NCI-H1092 (cell line): ENCODE measurements around the gene IL21R.

Experiments used
- DNase-seq: peaks from one replicate; lab custom pipeline; 2025; lab: John Stamatoyannopoulos, UW

Gene IL21R

DNA sequence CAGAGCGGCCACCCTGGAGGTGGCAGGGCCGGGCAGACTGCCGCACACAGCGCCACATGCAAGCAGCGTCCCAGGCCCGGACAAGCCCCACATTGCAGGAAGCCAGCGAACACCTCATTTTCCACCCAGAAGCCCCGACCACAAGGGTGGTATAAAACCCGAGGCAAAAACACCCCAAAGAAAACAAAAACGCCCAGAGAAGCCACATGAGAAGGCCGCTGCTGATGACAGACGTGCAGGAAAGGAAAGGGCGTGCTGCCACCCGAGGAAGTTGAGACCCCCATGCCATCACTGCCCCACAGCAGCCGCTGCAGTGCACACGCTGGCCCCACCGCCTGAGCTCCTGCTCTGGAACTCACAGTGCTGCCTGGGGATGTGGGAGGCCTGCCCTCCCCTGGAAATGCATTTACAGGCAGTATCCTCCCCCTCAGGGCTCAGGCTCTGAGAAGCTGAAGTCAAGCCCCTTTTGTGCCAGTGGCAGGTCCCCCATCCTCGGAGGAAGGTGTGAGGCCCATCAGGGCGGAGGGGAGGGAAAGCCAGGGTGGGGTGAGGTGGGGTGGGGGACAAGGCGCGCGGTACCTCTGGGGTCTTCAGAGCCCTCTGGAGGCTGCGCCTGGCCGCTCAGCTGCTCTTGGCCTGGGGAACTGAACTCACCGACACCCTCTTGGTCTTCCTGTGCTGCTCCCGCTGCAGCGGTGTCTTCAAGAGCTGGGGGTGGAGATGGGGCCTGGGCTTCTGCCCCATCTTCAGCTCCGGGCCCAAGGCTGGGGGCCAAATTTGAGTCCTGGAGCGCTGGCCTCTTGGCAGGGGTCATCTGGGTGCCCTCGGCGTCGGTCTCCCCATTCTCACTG lies 62.0 kb downstream of the IL21R start:
- no peak for DNase-seq

GRCh38 chr16:27464626-27465482 lies 62.9 kb downstream of the IL21R start:
- no peak for DNase-seq

DNA sequence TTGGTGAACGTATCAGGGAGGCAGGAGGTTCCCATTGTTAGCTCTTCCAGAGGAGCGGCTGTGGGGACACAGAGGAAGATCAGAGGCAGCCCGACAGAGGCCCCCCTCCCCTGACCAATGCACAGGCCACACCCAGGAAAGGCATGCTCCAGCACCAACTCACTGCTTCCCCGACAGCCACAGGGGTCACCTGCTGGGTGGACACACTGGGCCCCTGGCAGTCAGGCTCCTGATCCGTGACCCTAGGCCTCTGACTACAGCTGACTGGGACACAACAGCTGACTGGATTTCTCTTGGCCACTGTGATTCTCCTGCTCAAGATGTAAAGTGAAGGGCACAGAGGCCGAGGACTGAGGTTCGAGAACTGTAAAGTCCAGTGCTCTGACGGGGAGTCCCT lies 63.5 kb downstream of the IL21R start:
- DNase-seq, result no peak

DNA sequence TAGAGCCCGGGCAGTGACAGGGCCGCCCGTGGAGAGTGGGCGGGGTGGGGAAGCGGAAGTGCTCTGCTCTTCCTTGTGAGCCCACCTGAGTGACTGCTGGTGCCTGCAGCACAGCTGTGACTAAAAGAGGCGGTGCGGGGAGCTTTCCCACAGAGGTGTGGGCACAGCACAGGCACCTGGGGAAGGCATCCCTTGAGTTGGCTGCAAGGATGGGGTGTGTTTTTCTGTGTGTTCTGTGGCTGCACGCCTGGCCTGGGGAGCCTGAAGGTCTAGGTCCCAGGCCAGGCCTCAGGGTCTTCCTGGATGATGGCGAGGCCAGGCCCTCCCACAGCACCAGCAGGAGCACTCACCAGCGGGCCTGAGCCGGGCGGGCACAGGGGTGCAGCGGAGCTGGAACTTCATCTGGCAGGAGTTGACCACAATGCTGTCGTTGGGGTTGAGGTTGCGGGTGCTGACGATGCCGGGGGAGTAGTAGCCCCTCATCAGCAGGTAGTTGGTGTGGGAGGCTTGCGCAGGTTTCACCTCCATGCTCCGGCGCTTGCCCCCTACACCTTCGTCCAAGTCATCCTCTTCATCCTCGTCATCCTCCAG lies 67.1 kb downstream of the IL21R start:
- DNase-seq, result no peak

- no peak for DNase-seq
Measured at GRCh38 chr16:27470567-27471431, 68.8 kb downstream of the IL21R start.

- DNase-seq, result no peak
Measured at GRCh38 chr16:27471661-27472060, 69.7 kb downstream of the IL21R start.

GRCh38 chr16:27472091-27473020 lies 70.4 kb downstream of the IL21R start:
- no peak for DNase-seq

DNA sequence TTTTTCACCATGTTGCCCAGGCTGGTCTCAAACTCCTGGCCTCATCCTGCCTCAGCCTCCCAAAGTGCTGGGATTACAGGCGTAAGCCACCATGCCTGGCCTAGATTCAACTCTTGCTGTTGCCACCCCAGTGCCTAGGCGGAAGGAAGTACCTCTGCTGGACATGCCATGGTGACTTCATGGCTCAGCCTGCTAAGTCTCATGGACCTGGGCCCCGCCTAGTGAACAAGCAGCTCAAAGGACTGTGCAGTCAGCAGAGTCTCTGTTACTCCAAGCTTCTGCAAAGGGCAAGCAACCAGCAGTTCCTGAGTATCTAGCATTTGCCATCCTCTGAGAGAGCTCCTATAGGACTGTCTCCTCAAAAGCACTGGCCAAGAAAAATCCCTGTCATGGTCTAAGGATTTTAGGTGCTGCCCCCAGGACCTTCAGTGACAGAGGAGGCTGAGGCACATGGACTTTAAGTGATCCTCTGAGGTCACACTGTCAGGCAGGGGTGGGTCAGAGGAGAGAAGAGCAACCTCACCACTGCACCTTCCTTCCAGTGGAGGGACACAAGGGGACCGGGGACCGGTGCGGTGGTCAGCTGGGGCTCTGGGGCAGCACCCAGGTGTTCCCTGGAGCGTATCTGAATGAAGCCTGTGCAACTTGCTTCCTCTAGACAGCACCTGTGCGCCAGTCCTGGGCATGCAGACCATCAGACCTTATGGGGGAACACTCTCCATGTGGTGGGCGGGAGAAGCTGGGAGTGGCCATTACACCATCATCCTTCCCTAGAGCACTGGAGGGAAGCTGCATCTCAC lies 71.3 kb downstream of the IL21R start:
- no peak for DNase-seq

DNA sequence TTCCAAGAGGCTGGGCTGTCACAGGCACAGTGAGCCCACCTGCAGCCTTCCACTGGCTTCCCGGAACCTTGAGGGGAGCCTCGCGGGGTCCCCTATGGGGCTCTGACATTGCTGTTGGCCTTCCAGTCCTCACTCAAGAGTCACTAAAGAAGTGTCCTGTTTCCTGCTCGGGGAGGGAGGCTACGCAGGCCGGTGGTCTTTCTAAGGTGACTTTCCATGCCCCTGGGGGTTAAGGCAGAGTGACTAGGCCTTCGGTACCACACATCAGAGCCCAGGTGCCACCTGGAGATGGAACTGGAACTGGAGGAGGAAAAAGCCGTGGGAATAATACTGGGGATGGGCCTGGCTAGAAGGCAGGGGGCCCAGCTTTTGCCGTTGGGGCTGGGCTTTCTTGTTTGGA lies 72.1 kb downstream of the IL21R start:
- no peak for DNase-seq

DNA sequence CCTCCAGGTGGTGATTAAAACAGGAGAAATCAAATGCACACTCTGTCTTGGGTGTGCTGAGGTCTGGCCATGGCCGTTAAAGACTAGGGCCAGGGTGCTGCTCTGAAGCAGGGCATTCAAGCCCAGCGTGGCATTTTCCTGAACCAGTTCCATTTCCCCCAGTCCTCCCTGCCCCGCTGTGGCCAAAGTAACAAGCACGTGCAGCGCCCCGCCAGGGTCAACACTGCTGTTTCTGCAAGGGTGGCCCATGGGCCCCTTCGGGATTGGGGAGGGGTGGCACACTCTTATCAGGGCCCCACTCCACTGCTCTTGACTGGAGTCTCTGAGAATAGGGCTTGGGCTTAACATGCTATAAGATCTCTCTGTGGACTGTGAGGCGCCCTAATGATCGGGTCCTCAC lies 72.9 kb downstream of the IL21R start:
- no peak for DNase-seq

DNA sequence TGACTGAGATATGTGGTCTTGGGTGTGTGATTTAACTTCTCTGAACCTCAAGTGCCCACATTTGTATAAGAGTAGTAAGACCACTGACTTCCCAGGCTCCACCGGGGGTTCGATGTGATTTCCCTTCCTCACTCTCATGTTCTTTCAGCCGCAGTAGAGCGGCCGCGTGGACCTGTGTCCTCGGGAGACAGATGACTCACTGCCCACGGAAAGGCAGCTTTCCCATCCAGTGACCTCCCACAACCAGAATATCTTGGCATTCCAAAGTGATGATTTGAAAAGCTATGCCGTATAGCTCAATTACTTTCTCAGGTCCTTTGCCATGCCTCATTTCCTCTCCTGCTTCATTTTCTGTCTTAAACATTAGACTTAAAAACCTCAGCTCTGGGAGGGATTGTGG lies 73.6 kb downstream of the IL21R start:
- no peak for DNase-seq

DNA sequence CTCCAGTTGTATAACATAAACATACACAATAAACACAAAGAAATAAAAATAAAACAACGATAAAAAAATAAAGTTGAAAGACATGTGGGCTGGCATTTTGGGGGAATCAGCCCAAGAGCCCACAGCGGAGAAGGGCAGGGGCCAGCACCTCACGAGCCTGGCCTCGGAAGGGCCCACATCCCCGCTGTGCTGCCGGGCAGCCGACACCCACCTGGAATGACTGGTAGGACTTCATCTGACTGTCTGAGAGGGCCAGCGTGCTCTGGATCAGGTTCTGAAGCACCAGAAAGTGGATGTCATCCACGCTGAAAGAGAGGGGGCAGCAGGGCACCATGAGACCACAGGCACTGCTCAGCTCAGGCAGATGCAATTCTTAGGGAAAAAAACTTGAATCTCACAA lies 74.3 kb downstream of the IL21R start:
- no peak for DNase-seq

DNA sequence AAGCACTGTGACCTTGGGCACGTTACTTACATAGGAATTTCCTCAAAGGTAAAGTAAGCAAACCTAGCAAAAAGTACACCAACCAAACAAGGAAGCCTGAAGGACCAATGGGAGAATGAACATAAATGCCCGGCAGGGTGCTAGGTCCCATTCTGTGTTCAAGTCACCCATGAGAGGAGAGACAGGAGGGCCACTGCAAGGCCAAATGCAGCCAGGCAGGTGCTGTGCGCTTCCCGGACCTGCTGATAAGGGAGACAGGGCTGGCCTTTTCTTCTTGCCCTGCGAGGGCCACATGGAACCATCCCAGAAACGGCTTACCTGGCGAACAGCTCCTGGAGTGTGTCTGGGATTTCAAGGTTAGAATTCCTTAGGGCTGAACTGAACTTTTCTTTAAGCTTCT lies 78.8 kb downstream of the IL21R start:
- no peak for DNase-seq

DNA sequence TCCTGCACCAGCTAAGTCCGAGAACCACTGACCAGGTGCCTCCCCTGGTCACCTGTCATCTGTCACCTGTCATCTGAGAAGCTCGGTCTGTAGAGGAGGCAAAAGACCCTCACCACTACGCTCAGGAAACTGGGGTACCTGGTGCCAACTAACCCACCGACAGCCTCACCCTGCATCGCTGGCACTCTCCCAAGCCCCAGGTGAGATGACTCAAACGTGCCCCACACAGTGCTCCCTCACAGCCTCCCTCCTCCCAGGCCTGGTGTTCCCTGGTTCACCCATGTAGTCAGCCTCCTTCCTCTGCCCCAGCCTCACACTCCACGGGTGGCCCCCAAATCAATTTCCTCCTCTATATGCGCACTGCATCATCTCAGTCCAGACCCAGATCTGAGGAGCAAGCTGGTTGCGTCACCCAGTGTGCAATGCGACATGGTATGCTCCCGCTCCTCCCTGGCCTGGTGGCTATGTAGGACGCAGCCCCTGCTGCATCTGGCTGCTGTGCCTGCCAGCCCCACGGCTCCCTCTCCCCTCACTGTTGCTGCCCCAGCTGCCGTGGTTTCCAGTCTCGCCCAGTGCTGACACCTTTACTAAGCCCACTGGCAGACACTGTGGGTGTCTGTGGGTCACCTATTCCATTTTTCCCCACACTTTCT lies 79.4 kb downstream of the IL21R start:
- no peak for DNase-seq

- DNase-seq, result no peak
Measured at GRCh38 chr16:27482397-27483087, 80.6 kb downstream of the IL21R start.

DNA sequence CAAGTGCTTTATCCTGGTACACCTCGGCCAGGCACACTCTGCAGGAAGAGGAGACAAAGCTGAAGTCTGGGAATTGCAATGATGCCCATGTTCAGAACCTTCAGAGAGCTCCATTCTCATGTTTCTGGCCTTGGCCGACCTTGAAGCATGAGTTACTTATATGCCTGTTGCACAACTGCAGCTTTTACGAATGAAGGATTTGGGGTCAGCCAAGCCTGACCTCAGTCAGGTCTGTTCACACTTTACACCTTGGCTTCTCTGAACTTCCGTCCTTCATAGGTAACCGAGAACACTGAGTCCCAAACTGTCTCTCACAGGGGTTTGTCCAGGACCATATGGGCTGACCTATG lies 81.1 kb downstream of the IL21R start:
- DNase-seq, result no peak

DNA sequence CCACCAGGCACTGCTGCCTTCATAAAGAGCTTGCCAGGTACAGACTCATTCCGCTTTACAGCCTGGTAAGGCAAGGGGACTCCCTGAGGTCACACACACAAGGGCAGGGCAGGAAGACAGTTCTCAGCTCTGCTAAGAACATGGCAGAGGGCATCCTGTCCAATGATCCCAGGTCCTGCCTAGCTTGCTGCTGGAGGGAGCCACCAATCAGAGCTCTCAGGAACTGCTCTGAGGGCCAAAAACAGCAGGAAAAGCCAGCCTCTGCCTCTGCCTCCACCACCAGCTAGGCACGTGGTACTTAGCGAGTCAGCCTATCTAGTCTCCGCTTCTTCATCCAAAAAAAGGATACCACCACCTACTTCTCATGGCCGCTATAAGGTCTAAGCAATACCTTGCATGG lies 81.7 kb downstream of the IL21R start:
- no peak for DNase-seq

DNA sequence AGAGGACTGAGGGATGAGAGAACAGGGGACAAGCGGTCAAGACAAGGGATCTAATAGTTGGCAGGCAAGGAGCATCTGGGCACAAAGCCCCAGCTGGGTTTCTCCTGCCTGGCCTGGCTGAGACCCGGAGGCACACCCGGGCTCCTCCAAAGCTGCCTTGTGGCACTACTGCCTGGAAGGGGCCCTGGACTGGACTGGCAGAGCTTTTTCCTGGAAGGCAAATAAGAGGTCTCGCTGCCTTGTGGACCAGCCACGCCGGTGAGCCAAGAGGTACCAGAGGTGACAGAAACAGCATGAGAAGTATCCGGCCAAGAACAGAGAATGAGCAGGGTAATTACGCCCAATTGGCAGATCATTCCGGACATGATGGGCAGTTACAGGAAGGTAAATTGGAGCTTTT lies 83.2 kb downstream of the IL21R start:
- DNase-seq, result no peak

GRCh38 chr16:27485811-27486210 lies 83.8 kb downstream of the IL21R start:
- DNase-seq, result no peak
